GM21717 (cell line): Measurements from ENCODE around the gene POU3F1.

Source experiments
- ATAC-seq: cut with Tn5 transposase; IDR thresholded peaks from one replicate; pipeline ENCODE4 v1.9.1; 2021; ENCODE audit warnings: mild to moderate bottlenecking, moderate library complexity; ENCODE audit not compliant: unreplicated experiment

Gene POU3F1

DNA sequence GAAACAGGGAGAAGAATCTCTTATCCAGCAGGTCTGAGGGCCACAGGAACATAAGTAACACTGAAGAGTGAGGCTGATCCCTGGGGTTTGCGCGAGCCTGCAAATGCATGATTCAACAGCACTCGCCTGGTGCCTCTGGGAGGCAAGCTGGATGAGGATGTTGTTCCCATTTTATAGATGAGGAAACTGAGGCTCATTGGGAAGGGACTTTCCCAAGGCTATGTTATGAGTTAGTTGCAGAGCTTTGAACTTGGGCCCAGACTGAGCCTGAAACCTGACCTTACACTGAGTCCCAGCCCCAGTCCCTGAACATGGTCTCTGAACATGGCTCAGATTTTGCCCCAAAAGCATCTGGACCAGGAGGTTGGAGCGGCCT is 27.7 kb upstream of the POU3F1 start:
- ATAC-seq, result no peak

- no peak for ATAC-seq
Observed at GRCh38 chr1:38073534-38074301, 27.1 kb upstream of the POU3F1 start.

DNA sequence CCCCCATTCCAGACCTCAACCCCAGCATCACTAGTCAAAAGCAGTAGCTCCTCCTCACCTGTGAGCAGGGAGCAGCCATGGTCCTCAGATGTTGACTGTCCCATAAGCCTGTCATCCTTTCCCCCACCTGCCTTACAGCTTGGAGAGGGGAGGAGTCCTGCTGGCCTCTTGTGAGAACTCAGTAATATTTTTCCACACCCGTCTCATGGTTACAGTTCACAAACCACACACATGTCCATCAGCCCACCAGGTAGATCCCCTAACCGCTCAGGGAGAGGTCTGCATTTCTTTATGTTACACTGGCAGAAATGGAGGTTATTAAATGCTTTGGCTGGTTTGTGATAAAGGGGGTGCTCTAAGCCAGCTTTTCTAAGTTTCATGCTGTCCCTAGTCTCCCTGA is 26.3 kb upstream of the POU3F1 start:
- no peak for ATAC-seq

GRCh38 chr1:38071312-38072256 is 25.0 kb upstream of the POU3F1 start:
- no peak for ATAC-seq

GRCh38 chr1:38068980-38069340 is 22.4 kb upstream of the POU3F1 start:
- no peak for ATAC-seq

- ATAC-seq, result no peak
Observed at GRCh38 chr1:38068220-38068979, 21.8 kb upstream of the POU3F1 start.

- no peak for ATAC-seq
Observed at GRCh38 chr1:38064197-38064903, 17.8 kb upstream of the POU3F1 start.

- no peak for ATAC-seq
Observed at GRCh38 chr1:38063616-38064015, 17.0 kb upstream of the POU3F1 start.

DNA sequence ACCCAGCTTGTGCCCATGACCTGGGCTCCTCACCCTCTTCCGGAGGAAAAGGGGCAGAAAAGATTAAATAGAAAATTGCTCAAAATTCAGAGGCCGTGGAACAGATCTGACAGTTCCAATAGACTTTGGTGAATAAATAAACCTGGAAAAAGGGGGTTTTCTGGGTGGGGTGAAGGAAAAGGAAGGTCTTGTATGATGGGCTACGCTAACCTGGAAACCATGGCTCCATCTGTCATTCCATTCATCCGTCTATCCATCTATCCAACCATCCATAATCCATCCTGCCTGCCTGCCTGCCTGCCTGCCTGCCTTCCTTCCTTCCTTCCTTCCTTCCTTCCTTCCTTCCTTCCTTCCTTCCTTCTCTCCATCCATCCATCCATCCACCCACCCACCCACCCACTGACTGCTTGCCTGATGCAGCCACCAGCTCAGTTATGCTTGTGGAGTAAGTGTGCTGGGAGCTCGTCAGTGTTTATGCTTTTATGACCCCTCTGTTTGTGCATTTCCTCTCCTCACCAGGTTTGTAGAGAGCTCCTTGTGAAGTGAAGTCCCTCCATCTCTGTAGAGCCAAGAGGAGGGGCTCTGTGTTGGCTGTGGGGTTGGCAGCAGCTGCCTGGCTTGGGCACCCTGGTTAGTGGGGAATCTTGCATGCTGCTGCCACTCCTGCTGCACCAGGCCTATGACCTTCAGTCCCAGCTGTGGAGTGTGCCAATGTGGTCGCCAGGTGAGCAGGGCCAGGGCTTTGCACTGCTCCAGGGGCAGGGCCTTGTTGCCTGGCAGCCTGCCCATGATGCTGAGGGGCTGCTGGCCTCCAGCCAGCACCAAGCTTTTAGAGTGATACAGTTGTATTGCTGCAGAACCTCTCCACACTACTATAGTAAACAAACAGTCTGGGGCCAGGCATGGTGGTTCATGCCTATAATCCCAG is 16.0 kb upstream of the POU3F1 start:
- no peak for ATAC-seq

GRCh38 chr1:38061883-38062328 is 15.3 kb upstream of the POU3F1 start:
- ATAC-seq, result peak; percentile 60

DNA sequence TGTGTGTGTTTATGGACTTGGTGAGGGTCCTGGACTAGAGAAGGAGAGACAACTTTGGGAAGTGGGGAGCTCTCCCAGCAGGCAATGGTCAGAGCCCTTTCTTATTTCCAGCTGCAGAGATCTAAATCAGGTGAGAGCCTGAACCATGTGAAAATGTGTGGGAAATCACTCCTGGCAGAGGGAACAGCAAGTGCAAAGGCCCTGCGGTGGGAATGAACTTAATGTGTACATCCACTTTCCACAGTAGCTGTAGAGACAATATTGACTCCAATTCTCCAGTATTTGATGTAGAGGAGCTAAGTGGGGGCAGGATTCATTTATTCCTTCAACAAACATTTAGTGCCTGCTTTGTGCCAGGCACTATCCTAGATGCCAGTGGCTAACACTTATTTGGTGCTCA is 14.7 kb upstream of the POU3F1 start:
- ATAC-seq, result no peak

GRCh38 chr1:38060498-38060897 is 13.9 kb upstream of the POU3F1 start:
- no peak for ATAC-seq

DNA sequence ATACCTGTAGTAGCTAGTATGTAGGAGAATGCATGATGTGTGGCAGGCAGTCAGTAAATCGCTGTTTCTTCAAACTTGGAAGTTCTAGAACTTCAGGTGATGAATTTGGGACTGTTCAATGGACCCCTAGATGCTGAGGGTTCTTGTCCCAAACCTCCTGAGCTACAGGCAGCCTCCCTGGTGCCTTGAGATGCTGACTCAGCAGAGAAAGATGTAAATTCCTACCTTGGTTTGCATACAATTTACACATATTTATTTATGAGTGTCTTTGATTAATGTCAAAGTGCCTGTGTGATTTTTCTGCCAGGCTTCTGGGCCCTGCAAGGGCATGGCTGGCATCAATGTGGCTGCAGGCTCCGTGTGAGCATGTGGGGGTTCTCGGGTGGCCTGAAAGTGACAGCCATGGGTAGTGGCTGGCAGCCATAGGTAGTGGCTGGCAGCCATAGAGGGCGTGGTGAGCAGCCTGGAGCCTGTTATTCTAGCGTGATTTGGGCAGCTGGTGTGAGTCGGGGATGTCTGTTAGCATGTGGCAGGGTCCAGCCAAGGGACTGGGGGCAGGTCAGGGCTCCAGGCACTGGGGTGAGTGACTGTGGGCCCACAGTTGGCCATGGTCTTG is 13.2 kb upstream of the POU3F1 start:
- ATAC-seq, result no peak

- ATAC-seq, result no peak
Observed at GRCh38 chr1:38055965-38056364, 9.4 kb upstream of the POU3F1 start.

- ATAC-seq, result no peak
Observed at GRCh38 chr1:38055398-38055797, 8.8 kb upstream of the POU3F1 start.

GRCh38 chr1:38053416-38054091 is 7.0 kb upstream of the POU3F1 start:
- no peak for ATAC-seq

- ATAC-seq, result no peak
Observed at GRCh38 chr1:38052750-38053415, 6.3 kb upstream of the POU3F1 start.

- ATAC-seq, result no peak
Observed at GRCh38 chr1:38051079-38051543, 4.5 kb upstream of the POU3F1 start.
